Mammary epithelial cell (primary cell): Measurements from ENCODE around the gene CA9.

ENCODE experiments used
- EZH2 ChIP-seq: IDR thresholded peaks from 2 replicates; pipeline ENCODE4 v1.6.1; 2012; ENCODE audit warnings: low read length, inconsistent platforms, borderline replicate concordance
- TF ChIP-seq, protein P1 (sequence below), 2 donors: IDR thresholded peaks in 1 of 2; conservative IDR thresholded peaks in 1 of 2; 2 replicates each; pipeline ENCODE4 v1.5.1; 2011 to 2012; ENCODE audit warnings: inconsistent platforms in 2 of 2, low read length in 2 of 2, mild to moderate bottlenecking in 2 of 2, control low read depth in 1 of 2, low read depth in 1 of 2; ENCODE audit not compliant: insufficient read depth in 1 of 2; ENCODE audit errors: extremely low read depth in 1 of 2

DNA sequence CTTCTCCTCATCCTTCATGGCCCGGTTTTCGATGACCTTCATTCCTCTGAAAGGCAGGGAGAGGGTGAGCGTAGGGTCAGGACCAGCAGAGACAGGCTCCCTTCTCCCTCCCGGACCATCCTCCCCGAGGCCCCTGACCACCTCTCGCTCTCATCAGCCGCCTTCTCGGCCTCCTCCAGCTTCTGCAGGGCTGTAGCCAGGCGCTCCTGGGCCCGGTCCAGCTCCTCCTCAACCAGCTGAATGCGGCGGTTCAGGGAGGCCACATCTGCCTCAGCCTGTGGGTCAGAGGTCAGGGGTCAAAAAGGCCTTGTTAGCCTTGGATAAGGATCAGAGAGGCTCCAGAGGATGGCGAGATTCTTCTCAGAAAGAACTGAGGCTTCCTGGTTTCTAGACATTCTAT lies 11.8 kb downstream of the CA9 start:
- TF ChIP-seq, protein P1, sequence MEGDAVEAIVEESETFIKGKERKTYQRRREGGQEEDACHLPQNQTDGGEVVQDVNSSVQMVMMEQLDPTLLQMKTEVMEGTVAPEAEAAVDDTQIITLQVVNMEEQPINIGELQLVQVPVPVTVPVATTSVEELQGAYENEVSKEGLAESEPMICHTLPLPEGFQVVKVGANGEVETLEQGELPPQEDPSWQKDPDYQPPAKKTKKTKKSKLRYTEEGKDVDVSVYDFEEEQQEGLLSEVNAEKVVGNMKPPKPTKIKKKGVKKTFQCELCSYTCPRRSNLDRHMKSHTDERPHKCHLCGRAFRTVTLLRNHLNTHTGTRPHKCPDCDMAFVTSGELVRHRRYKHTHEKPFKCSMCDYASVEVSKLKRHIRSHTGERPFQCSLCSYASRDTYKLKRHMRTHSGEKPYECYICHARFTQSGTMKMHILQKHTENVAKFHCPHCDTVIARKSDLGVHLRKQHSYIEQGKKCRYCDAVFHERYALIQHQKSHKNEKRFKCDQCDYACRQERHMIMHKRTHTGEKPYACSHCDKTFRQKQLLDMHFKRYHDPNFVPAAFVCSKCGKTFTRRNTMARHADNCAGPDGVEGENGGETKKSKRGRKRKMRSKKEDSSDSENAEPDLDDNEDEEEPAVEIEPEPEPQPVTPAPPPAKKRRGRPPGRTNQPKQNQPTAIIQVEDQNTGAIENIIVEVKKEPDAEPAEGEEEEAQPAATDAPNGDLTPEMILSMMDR (conservative IDR thresholded peaks at IDR 0.05 in 1 of 2, IDR thresholded peaks at IDR 0.05 in 1 of 2; ENCODE audit: extremely low read depth in 1 of 2, insufficient read depth in 1 of 2, low read depth in 1 of 2, low read length in 2 of 2), result no peak
- TF ChIP-seq EZH2, result no peak
